HepG2 (cell line): ENCODE data around the gene DSN1. TPM values are rescaled to one million over a fixed set of nuclear protein-coding genes. Genes with fewer than 3 reads are reported as not detected.

Source experiments
- ATAC-seq: fragments of 200-7000 bp; cut with Tn5 transposase; 3 replicates; pipeline ENCODE4 v1.9.1; 2020; ENCODE audit warnings: mild to moderate bottlenecking, moderate library complexity
- BruUV-seq: library from RNA; stranded (reverse); fragments of 400-500 nt; replicated peaks from 2 replicates; lab custom pipeline; 2021; lab: Mats Ljungman, UMichigan
- CTCF ChIA-PET: fragments of 300-600 bp; formaldehyde crosslinking; extraction: SDS; loops from one replicate; lab custom pipeline; 2021; ENCODE audit warnings: low total read pairs, inconsistent platforms, low intra/inter-chr PET ratio; lab: Yijun Ruan, JAX
- POLR2A ChIA-PET: fragments of 350-600 bp; sonication (Branson Sonifier 250); formaldehyde crosslinking; loops from one replicate; lab custom pipeline; 2020; ENCODE audit warnings: antibody characterized with exemption, inconsistent platforms; lab: Yijun Ruan, JAX
- DNase-seq: peaks from one replicate; pipeline ENCODE4 v3.0.0-alpha.2; 2015; ENCODE audit warnings: low spot score
- FAIRE-seq: peaks from 3 replicates; lab custom pipeline; 2011; peaks lifted over from hg19 to GRCh38; lab: Jason Lieb, UNC
- H2AFZ ChIP-seq: one replicate; pipeline ENCODE4 v1.6.1; 2011; ENCODE audit warnings: low read length, inconsistent platforms
- H3K27ac ChIP-seq: fragments of 300-600 bp; 3 replicates; pipeline ENCODE4 v1.8.0; 2011; ENCODE audit warnings: mixed run types, mild to moderate bottlenecking, mixed read lengths, low read length, inconsistent platforms; ENCODE audit not compliant: insufficient read depth; ENCODE audit errors: extremely low read length
- H3K27me3 ChIP-seq, 2 experiments: fragments of 200-600 bp in 1 of 2; 2 replicates in 1 of 2; 3 replicates in 1 of 2; pipeline versions ENCODE4 v1.6.0 to v1.8.0; 2011; ENCODE audit warnings: low read length in 2 of 2, mild to moderate bottlenecking in 2 of 2, moderate library complexity in 2 of 2, inconsistent platforms in 1 of 2; ENCODE audit not compliant: insufficient read depth in 2 of 2, control insufficient read depth in 1 of 2
- H3K36me3 ChIP-seq, 2 experiments: fragments of 200-600 bp in 1 of 2; replicated peaks in 1 of 2; 2 replicates in 1 of 2; 3 replicates in 1 of 2; pipeline versions ENCODE4 v1.5.1 to v1.8.0; 2011; ENCODE audit warnings: low read length in 2 of 2, inconsistent platforms in 1 of 2; ENCODE audit not compliant: insufficient read depth in 2 of 2, control insufficient read depth in 1 of 2
- H3K4me1 ChIP-seq: 2 replicates; pipeline ENCODE4 v1.5.1; 2012; ENCODE audit warnings: low read length, inconsistent platforms; ENCODE audit not compliant: insufficient read depth
- H3K4me2 ChIP-seq: 2 replicates; pipeline ENCODE4 v1.6.0; 2011; ENCODE audit warnings: low read depth, low read length, inconsistent platforms
- H3K4me3 ChIP-seq, 3 experiments: fragments of 200-600 bp in 1 of 3; sonication (generic), shearing (Covaris generic) in 1 of 3; replicated peaks in 1 of 3; 2 replicates each; pipeline ENCODE4 v1.5.1; 2011 to 2016; ENCODE audit warnings: low read length in 3 of 3, inconsistent platforms in 2 of 3, low read depth in 2 of 3, mild to moderate bottlenecking in 2 of 3, control low read depth in 1 of 3, mixed read lengths in 1 of 3; ENCODE audit not compliant: insufficient read depth in 1 of 3
- H3K79me2 ChIP-seq: one replicate; pipeline ENCODE4 v1.6.1; 2011; ENCODE audit warnings: low read length, inconsistent platforms; ENCODE audit not compliant: insufficient read depth
- H3K9ac ChIP-seq: 2 replicates; pipeline ENCODE4 v1.6.0; 2011; ENCODE audit warnings: mild to moderate bottlenecking, low read depth, low read length, inconsistent platforms; ENCODE audit not compliant: insufficient read depth
- H3K9me3 ChIP-seq: 2 replicates; pipeline ENCODE4 v1.5.1; 2012; ENCODE audit warnings: mild to moderate bottlenecking, low read length
- H4K20me1 ChIP-seq: 2 replicates; pipeline ENCODE4 v1.6.0; 2011; ENCODE audit warnings: inconsistent platforms, mild to moderate bottlenecking, low read length, moderate library complexity; ENCODE audit not compliant: insufficient read depth
- MAFG ChIP-seq: sonication (generic); formaldehyde crosslinking; IDR thresholded peaks from 2 replicates; pipeline ENCODE4 v1.5.1; 2020; ENCODE audit warnings: mild to moderate bottlenecking, missing genetic modification reagents
- RXRA ChIP-seq: sonication (generic); formaldehyde crosslinking; IDR thresholded peaks from 2 replicates; pipeline ENCODE4 v1.5.1; 2020; ENCODE audit warnings: missing genetic modification reagents
- ZNF3 ChIP-seq: IDR thresholded peaks from 2 replicates; pipeline ENCODE4 v1.7.0; 2017; ENCODE audit warnings: inconsistent platforms
- ZNF724P ChIP-seq: sonication (generic); formaldehyde crosslinking; IDR thresholded peaks from 2 replicates; pipeline ENCODE4 v1.8.0; 2022; ENCODE audit warnings: missing genetic modification reagents, borderline replicate concordance
- ZNF768 ChIP-seq: sonication (generic); formaldehyde crosslinking; IDR thresholded peaks from 2 replicates; pipeline ENCODE4 v1.4.0; 2020; ENCODE audit warnings: missing genetic modification reagents
- whole genome bisulfite sequencing: methylation state at CpG from one replicate; pipeline ENCODE4 v1.1.6; 2017; ENCODE audit warnings: low lambda C conversion rate; 5-methylcytosine and 5-hydroxymethylcytosine counted together
- in situ Hi-C: cut with HindIII; loops from 2 replicates; pipeline ENCODE4 v1.10.0; 2017; ENCODE audit warnings: low pct_unique_long_range_greater_than_20kb; ENCODE audit not compliant: extremely low pct_ligation_motif_present
- intact Hi-C: fragments of 100-400 bp; cut with micrococcal nuclease; formaldehyde crosslinking; loops from one replicate; pipeline ENCODE4 v1.10.0; 2022; ENCODE audit not compliant: unreplicated experiment
- polyA plus RNA-seq, 8 experiments: library from polyadenylated mRNA; depleted of rRNA in 3 of 8; stranded (reverse) in 7 of 8; unstranded in 1 of 8; fragments of >200 nt; fragmentation: Illumina TruSeq in 4 of 8; extraction: Trizol in 4 of 8; gene quantifications; 2 replicates each; pipeline versions ENCODE4 v1.2.1 to v1.2.3, GENCODE V29; 2011 to 2016; ENCODE audit warnings: low read depth in 4 of 8, missing spikeins in 1 of 8, mixed read lengths in 1 of 8; ENCODE audit not compliant: insufficient read depth in 1 of 8
- total RNA-seq, 5 experiments: library from RNA; depleted of rRNA; stranded (reverse); fragments of >200 nt; fragmentation: Illumina TruSeq; extraction: Trizol; gene quantifications; 2 replicates each; pipeline ENCODE4 v1.2.3, GENCODE V29; 2016; ENCODE audit warnings: low read depth in 1 of 5

The DSN1 gene
- total and polyA plus RNA-seq, 2 of the 13 experiments (the other 11 are each of a cell fraction or from before 2014, with no cell fraction given), result 18.7 to 53.7 TPM

DNA sequence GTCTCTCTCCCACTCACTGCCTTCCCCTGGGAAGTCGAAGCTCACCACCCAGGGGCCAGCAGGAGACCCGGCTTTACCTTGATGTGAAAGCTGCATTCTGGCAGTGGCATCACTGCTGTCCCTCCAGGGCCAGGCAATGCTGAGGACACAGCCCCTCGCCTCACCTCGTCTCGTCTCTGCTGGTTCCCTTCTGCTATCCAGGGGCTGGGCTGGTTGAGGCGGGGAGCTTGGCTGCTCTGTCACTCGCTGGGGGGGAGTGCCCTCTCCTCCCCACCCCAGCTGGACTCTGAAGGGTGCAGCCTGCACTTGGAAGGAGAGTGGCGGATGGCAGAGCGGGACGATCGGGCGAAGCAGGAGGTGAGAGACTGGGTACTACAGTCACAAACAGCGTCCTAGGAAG, 12.7 kb upstream of the DSN1 start:
- POLR2A ChIA-PET, result no interaction called here
- no peak for DNase-seq

GRCh38 chr20:36785308-36785707, 11.7 kb upstream of the DSN1 start:
- BruUV-seq, result no TSS peak
- TF ChIP-seq ZNF724P (CRISPR knock-in tag), result no peak
- peaks cover 15 to 33% of the 10 kb centered on the region in 2 experiments for H3K36me3 ChIP-seq
- no peaks in the 10 kb centered on the region for H3K27me3 ChIP-seq
- H3K9me3 ChIP-seq, result no peaks in the 10 kb centered on the region
- CTCF ChIA-PET, result no interaction called here
- no peak overlapping the region for H3K9ac ChIP-seq
- WGBS, result 94% methylated on average over 2 of the region's 2 CpGs
- intact Hi-C loops, result no loop called here
- ATAC-seq (no peak; the same call in 2 of the 3 replicates), FAIRE-seq (no peak), DNase-seq (no peak)
- in situ Hi-C loops, result no loop called here
- H3K4me3 ChIP-seq, result no peak overlapping the region
- H2AFZ ChIP-seq, result no peak overlapping the region
- no peaks in the 10 kb centered on the region for H3K4me1 ChIP-seq
- no peaks in the 10 kb centered on the region for H4K20me1 ChIP-seq
- no peak overlapping the region for H3K27ac ChIP-seq
- POLR2A ChIA-PET, result no interaction called here
- H3K79me2 ChIP-seq, result no peaks in the 10 kb centered on the region
- H3K4me2 ChIP-seq, result no peak overlapping the region

More for the DNA sequence above, 12.7 kb upstream of the DSN1 start:
- Histone ChIP-seq H2AFZ (no peak overlapping the region), H3K9me3 (no peaks in the 10 kb centered on the region), H3K36me3 (peaks cover 15 to 34% of the 10 kb centered on the region in 2 experiments), H3K4me2 (no peak overlapping the region), H3K4me1 (no peaks in the 10 kb centered on the region), H3K79me2 (no peaks in the 10 kb centered on the region), H4K20me1 (no peaks in the 10 kb centered on the region), H3K27ac (no peak overlapping the region), H3K4me3 (no peak overlapping the region), H3K9ac (no peak overlapping the region), H3K27me3 (no peaks in the 10 kb centered on the region)
- 0 out of 2 replicates have a peak, but pooled peaks have one; percentile 34 for TF ChIP-seq RXRA
- 0 out of 2 replicates have a peak, but pooled peaks have one; percentile 31 for TF ChIP-seq MAFG (CRISPR knock-in tag)
- TF ChIP-seq ZNF768 (CRISPR knock-in tag), result peak; percentile 37; the same call in 1 of the 2 replicates
- TF ChIP-seq ZNF3, result no peak
- 98% methylated on average over 12 of the region's 13 CpGs for WGBS
- in situ Hi-C loops, result no loop called here
- CTCF ChIA-PET, result no interaction called here
- FAIRE-seq (no peak), ATAC-seq (no peak)
- intact Hi-C loops, result no loop called here
- no TSS peak for BruUV-seq
